ENCODE data around the gene ADAM21.
"Not testable (repeated sequence)": the region's sequence is repeated elsewhere in the genome, so short reads cannot be mapped to it uniquely, and the experiment has no call there.

Gene ADAM21

GRCh38 chr14:70451874-70452273, at the start of gene ADAM21:
Gene ADAM21, plus strand, starts transcription at chr14:70452174. Its CDS starts 5,326 bp downstream, at chr14:70457500.
- no peak for DNase-seq (ENCODE audit: low spot score)

DNA sequence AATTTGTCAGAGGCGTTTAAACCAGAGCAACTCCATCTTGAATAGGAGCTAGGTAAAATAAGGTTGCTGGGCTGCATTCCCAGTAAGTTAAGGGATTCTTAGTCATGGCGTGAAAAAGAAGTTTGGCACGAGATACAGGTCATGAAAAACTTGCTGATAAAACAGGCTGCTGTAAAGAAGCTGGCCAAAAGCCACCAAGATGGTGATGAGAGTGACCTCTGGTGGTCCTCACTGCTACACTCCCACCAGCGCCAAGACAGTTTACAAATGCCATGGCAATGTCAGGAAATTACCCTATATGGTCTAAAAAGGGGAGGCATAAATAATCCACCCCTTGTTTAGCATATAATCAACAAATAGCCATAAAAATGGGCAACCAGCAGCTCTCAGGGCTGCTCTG, 48.6 kb upstream of the ADAM21 start:
- not testable (repeated sequence) for DNase-seq (ENCODE audit: low spot score)

DNA sequence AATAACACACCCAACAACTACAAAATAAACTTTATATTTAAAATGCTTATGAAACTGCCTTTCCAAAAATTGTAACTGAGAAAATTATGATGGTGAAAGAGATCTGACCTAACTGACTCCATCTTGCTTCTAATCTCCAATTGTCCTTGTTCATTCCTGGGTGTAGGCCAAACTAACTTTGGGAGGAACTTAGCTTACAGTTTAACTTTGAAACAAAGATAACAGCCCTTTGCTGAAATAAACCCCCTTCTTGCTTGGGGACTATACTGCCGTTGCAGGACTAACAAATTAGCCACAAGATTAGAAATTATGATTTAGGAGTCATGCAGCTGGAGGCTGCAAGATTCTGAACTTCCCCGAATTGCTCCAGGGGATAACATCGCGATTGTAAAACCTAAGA, 45.8 kb upstream of the ADAM21 start:
- not testable (repeated sequence) for DNase-seq (ENCODE audit: low spot score)

GRCh38 chr14:70407621-70408020, 44.4 kb upstream of the ADAM21 start:
- no peak for DNase-seq (ENCODE audit: low spot score)

GRCh38 chr14:70415788-70416187, 36.2 kb upstream of the ADAM21 start:
- DNase-seq (ENCODE audit: low spot score) = no peak

GRCh38 chr14:70416338-70416724, 35.6 kb upstream of the ADAM21 start:
- no peak for DNase-seq (ENCODE audit: low spot score)

- DNase-seq (ENCODE audit: low spot score) = peak; percentile 79
Observed at GRCh38 chr14:70416725-70417349, 35.1 kb upstream of the ADAM21 start, which contains the start of gene SYNJ2BP. Gene SYNJ2BP, minus strand, starts transcription at chr14:70417090. Its CDS starts 127 bp downstream, at chr14:70416963.

DNA sequence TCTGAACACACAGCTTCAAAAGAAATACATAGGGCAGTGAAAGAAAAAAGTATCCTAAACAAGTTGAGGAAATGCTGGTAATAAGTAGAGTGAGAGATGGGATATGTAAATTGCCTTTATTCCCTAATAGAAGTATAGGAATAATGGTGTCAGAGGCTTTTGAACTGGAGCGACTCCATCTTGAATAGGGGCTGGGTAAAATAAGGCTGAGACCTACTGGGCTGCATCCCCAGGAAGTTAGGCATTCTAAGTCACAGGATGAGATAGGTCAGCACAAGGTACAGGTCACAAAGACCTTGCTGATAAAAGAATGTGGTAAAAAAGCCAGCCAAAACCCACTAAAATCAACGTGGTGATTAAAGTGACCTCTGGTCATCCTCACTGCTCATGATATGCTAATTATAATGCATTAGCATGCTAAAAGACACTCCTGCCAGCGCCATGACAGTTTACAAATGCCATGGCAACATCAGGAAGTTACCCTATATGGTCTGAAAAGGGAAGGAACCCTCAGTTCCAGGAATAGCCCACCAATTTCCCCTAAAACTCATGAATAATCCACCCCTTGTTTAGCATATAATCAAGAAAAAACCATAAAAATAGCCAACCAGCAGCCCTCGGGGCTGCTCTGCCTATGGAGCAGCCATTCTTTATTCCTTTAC, 32.6 kb upstream of the ADAM21 start:
- not testable (repeated sequence) for DNase-seq (ENCODE audit: low spot score)

- no peak for DNase-seq (ENCODE audit: low spot score)
Observed at GRCh38 chr14:70422538-70422937, 29.4 kb upstream of the ADAM21 start.

DNA sequence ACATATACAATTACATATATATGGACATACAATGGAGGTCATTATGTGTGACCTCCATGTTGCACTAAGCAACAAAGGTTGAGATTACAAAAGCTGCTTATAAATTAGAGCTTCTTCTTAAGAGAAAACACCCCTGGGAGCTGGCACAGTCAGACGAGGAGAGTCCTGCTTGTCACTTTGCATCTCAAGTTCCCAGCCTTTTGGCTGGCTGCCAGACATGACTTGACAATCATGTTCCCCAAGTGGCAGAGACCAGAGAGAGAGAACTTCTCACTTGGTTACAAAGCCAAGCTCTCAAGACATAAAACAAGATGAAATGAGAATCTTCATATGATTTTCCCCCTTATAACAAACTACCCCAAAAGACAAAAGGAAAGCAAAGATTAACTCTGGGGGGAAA, 26.6 kb upstream of the ADAM21 start:
- no peak for DNase-seq (ENCODE audit: low spot score)

- DNase-seq (ENCODE audit: low spot score) = not testable (repeated sequence)
Observed at GRCh38 chr14:70426555-70426954, 25.4 kb upstream of the ADAM21 start.

DNA sequence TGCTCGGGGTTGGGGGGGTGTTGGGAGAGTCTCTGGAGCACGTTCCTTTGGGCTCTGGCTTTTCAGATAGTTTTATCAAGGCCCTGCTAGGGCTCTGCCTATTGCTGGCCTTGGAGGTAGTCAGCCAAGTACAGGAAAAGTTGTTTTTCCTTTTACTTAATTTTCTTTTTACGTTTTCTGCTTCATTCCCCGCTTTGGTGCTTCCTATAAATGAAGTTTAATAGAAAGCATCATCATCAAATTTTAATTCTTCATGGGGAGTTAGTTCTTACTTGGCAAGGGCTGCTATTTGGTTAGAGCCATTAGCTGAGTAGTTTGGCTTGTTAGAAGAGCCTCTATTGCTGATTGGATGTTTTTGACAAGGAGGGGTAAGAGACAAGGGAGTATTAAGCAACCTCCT, 15.1 kb upstream of the ADAM21 start:
- DNase-seq (ENCODE audit: low spot score) = no peak

DNA sequence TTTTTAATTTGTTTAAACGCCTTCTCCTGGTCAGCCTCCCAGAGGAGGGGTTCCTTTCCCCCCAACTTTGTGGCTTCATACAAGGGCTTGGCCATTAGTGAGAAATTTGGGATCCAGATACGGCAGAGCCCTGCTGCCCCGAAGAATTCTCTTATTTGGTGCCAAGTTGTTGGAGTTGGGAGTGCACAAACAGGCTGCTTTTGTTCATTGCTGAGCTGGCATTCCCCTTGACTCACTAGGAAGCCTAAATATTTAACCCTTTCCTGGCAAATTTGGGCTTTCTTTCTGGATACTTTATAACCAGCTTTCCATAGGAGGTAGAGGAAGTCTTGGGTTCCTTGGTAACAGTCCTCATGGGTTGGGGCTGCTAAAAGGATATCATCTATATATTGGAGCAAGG, 10.3 kb upstream of the ADAM21 start:
- DNase-seq (ENCODE audit: low spot score) = no peak

DNA sequence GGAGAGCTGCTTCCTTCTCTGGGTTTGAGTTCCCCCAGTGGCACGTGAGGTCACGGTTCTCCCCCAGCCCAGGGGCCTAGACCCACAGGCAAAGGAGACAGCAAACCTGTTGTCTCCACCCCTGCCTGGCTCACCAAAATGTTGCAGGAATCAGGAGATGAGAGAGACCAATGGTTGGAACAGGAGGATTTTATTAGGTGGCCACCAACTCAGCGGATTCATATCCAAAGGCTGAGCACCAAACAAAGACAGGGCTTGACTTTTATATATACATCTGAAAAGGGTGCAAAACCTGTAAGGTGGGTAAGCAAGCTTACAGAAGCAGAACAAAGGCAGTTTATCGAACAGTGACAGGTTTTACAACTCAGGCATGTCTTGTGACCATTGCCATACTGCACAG, 9.2 kb upstream of the ADAM21 start:
- DNase-seq (ENCODE audit: low spot score) = no peak

DNA sequence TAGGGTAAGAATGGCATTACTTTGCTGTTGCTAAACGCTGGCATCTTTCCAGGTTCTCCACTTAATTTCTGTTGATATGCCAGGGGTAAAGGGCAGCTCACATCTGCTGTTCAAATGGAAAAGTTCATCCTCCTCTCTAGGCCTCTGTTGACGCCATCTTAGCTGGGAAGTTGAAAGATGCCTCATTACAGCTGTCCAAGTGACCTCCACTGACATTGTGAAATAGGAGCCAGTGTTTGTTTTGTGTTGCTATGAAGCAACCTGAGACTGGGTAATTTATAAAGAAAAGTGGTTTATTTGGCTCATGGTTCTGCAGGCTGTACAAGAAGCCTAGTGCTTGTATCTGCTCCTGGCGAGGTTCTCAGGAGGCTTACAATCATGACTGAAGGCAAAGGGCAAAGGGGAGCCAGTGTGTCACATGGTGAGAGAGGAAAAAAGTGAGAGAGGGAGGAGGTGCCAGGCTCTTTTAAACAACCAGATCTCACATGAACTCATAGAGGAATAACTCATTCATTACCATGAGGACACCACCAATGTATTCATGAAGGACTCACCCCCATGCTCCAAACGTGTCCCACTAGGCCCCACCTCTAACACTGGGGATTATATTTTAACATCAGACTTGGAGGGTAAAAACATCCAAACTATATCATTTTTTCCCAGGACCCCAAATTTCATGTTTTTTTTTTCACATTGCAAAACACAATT, 3.2 kb upstream of the ADAM21 start:
- peak; percentile 55 for DNase-seq (ENCODE audit: low spot score)

DNA sequence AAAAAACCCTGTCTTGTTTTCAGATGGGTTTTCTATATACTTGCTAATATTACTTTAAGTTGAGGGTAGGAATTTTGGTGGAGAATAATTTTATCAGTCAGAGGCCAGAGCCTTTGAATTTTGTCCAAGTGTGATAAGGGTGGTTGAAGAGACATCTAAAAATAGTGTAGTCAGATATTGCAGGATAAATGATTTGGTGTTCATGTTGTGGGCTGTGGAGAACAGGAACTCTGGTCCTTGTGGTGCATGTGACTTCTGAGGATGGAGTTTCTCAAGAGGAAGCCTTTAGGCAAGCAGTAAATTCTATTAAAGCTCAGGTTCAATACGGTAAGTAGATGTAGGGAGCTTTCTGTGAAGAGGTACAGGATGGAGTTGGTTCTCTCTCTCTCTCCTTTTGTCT, 2.8 kb downstream of the ADAM21 start:
- no peak for DNase-seq (ENCODE audit: low spot score)

GRCh38 chr14:70468731-70469130, 16.8 kb downstream of the ADAM21 start:
- DNase-seq (ENCODE audit: low spot score) = no peak

DNA sequence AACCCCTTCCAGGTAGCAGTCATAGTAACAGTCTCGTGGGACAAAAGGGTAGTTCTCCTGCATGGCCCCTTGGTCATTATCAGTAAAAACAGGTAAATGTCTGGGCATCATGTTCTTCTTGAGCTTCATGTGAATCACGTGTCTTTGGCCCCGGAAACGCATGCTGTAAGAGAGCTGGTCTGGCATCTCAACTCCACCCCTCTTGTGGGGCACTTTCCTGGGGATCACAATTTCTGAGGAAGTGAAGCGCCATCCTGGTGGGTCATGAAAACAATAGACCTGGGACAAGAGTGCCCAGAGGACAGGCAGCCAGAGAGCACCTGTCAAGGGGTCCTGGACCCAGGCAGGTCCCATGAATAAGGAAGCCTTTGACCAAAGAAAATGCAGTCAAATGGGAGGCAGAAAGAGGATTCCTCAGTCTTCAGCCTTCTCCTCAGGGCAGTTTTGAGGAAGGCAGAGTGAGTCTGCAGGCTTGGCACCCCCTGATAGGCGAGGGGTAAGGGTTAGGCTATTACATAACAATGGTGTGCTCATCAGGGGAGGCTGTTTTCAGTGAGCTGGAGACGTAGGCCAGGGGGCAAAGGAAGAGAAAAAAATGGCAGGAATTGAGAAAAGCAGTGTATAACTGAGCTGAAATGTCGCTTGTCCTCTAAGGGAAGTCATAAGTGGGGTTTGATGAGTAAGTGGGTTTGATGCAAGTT, 19.0 kb downstream of the ADAM21 start:
- not testable (repeated sequence) for DNase-seq (ENCODE audit: low spot score)

DNA sequence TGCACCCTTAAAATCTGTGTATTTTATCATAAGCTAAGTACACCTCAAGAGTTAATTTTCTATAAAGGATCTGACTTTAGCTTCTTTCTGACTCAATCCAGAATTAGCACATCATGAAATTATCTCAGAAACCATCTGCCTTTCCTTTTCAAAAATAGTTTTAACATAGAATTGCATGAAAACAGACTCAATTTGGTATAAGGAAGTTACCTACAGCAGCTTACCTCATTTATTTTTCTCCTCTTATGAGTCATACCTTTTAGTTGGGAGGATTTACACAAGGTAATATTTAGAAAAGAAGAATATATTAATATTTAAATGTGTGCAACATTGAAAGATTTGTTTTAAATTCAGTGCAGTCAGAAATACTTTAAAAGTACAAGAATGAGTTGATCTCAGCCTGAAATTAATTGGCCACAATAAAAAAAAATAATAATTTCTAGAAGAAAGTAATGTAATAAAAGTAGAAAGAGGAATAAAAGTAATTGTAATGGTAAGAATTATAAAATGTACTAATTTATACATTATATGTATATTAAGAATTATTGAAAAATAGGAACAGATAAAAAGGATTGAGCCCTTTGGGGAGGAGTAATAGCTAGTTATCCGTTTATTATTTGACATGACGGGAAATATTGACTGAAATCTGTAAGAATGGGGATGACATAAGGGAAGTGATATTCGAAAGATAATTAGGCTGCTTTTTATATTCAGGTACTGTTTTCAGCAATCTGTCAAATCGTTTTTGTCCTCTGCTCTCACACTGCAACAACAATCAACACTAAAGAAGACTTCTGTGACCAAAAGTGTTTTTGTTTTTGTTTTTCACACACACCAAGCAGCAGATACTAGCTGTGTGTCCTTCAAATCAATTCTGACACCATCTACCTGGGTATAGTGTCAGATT, 20.5 kb downstream of the ADAM21 start:
- DNase-seq (ENCODE audit: low spot score) = no peak

GRCh38 chr14:70473825-70474224, 21.9 kb downstream of the ADAM21 start:
- no peak for DNase-seq (ENCODE audit: low spot score)

- DNase-seq (ENCODE audit: low spot score) = not testable (repeated sequence)
Observed at GRCh38 chr14:70475459-70475858, 23.5 kb downstream of the ADAM21 start.

Data from HuH-7 (cell line).